SK-N-SH treated with all-trans-retinoic acid at 6 μM for 48 hours (cell line): ENCODE results near the gene VAC14.

Source experiments
- ATAC-seq: fragments of 200-7000 bp; cut with Tn5 transposase; 3 replicates; pipeline ENCODE4 v1.9.1; 2020; ENCODE audit warnings: mild to moderate bottlenecking, moderate library complexity
- ARNTL ChIP-seq: fragments of 450-650 bp; formaldehyde crosslinking; IDR thresholded peaks from 2 replicates; pipeline ENCODE4 v1.5.0; 2020; ENCODE audit warnings: low read depth, mild to moderate bottlenecking, moderate library complexity, borderline replicate concordance
- BACH2 ChIP-seq: fragments of 250-450 bp; sonication (Bioruptor Pico); IDR thresholded peaks from 2 replicates; pipeline ENCODE4 v1.9.0; 2021; ENCODE audit warnings: mild to moderate bottlenecking, borderline replicate concordance
- CREB5 ChIP-seq: fragments of 250-450 bp; sonication (Bioruptor Pico); IDR thresholded peaks from 2 replicates; pipeline ENCODE4 v1.5.1; 2020; ENCODE audit warnings: low read depth, mild to moderate bottlenecking, moderate library complexity
- CSDC2 ChIP-seq: fragments of 250-450 bp; sonication (Bioruptor Pico); IDR thresholded peaks from 2 replicates; pipeline ENCODE4 v1.5.0; 2020; ENCODE audit warnings: mild to moderate bottlenecking, moderate library complexity
- CSRNP3 ChIP-seq: fragments of 250-450 bp; sonication (Bioruptor Pico); IDR thresholded peaks from 2 replicates; pipeline ENCODE4 v1.5.1; 2021; ENCODE audit warnings: mild to moderate bottlenecking, moderate library complexity
- ESRRG ChIP-seq: fragments of 250-450 bp; sonication (Bioruptor Pico); IDR thresholded peaks from 2 replicates; pipeline ENCODE4 v1.6.1; 2021; ENCODE audit warnings: mild to moderate bottlenecking
- GLIS3 ChIP-seq: fragments of 250-450 bp; sonication (Bioruptor Pico); IDR thresholded peaks from 2 replicates; pipeline ENCODE4 v1.5.0; 2020; ENCODE audit warnings: mild to moderate bottlenecking, moderate library complexity
- ISL1 ChIP-seq: fragments of 250-450 bp; sonication (Bioruptor Pico); IDR thresholded peaks from 2 replicates; pipeline ENCODE4 v2.1.2; 2022; ENCODE audit warnings: mild to moderate bottlenecking, moderate library complexity
- OSR1 ChIP-seq: fragments of 250-450 bp; sonication (Bioruptor Pico); IDR thresholded peaks from 2 replicates; pipeline ENCODE4 v1.8.0; 2022; ENCODE audit warnings: moderate library complexity, mild to moderate bottlenecking, inconsistent platforms
- PATZ1 ChIP-seq: fragments of 250-450 bp; sonication (Bioruptor Pico); IDR thresholded peaks from 2 replicates; pipeline ENCODE4 v1.8.0; 2020; ENCODE audit warnings: mild to moderate bottlenecking, moderate library complexity, borderline replicate concordance
- POU6F1 ChIP-seq: fragments of 250-450 bp; sonication (Bioruptor Pico); IDR thresholded peaks from 2 replicates; pipeline ENCODE4 v1.8.0; 2021; ENCODE audit warnings: low read depth, mild to moderate bottlenecking, moderate library complexity, borderline replicate concordance
- PPARA ChIP-seq: fragments of 250-450 bp; sonication (Bioruptor Pico); IDR thresholded peaks from 2 replicates; pipeline ENCODE4 v1.5.0; 2020; ENCODE audit warnings: mild to moderate bottlenecking, borderline replicate concordance
- RARB ChIP-seq: fragments of 250-450 bp; sonication (Bioruptor Pico); IDR thresholded peaks from 2 replicates; pipeline ENCODE4 v1.8.0; 2021; ENCODE audit warnings: mild to moderate bottlenecking, moderate library complexity
- SNAI2 ChIP-seq: fragments of 250-450 bp; sonication (Bioruptor Pico); IDR thresholded peaks from 2 replicates; pipeline ENCODE4 v1.5.0; 2020; ENCODE audit warnings: mild to moderate bottlenecking, moderate library complexity
- TCF4 ChIP-seq: fragments of 250-450 bp; sonication (Bioruptor Pico); IDR thresholded peaks from 2 replicates; pipeline ENCODE4 v1.8.0; 2021; ENCODE audit warnings: mild to moderate bottlenecking, moderate library complexity, borderline replicate concordance
- TOX ChIP-seq: fragments of 250-450 bp; sonication (Bioruptor Pico); IDR thresholded peaks from 2 replicates; pipeline ENCODE4 v1.8.0; 2021; ENCODE audit warnings: mild to moderate bottlenecking, moderate library complexity, borderline replicate concordance
- TSHZ2 ChIP-seq: fragments of 250-450 bp; sonication (Bioruptor Pico); IDR thresholded peaks from 2 replicates; pipeline ENCODE4 v1.5.0; 2020; ENCODE audit warnings: mild to moderate bottlenecking, moderate library complexity
- ZC3H10 ChIP-seq: fragments of 250-450 bp; sonication (Bioruptor Pico); IDR thresholded peaks from 2 replicates; pipeline ENCODE4 v1.5.1; 2021; ENCODE audit warnings: mild to moderate bottlenecking, moderate library complexity
- ZFP3 ChIP-seq: fragments of 250-450 bp; sonication (Bioruptor Pico); IDR thresholded peaks from 2 replicates; pipeline ENCODE4 v1.5.0; 2020; ENCODE audit warnings: mild to moderate bottlenecking, moderate library complexity
- ZFP30 ChIP-seq: fragments of 450-650 bp; formaldehyde crosslinking; IDR thresholded peaks from 2 replicates; pipeline ENCODE4 v1.5.0; 2022; ENCODE audit warnings: mild to moderate bottlenecking, moderate library complexity
- ZNF565 ChIP-seq: fragments of 450-650 bp; formaldehyde crosslinking; conservative IDR thresholded peaks from 2 replicates; pipeline ENCODE4 v1.5.0; 2020; ENCODE audit warnings: low read depth, mild to moderate bottlenecking, moderate library complexity
- ZNF70 ChIP-seq: fragments of 450-650 bp; formaldehyde crosslinking; IDR thresholded peaks from 2 replicates; pipeline ENCODE4 v1.5.0; 2020; ENCODE audit warnings: mild to moderate bottlenecking, moderate library complexity
- ZNF8 ChIP-seq: fragments of 450-650 bp; formaldehyde crosslinking; IDR thresholded peaks from 2 replicates; pipeline ENCODE4 v1.5.0; 2020; ENCODE audit warnings: mild to moderate bottlenecking, moderate library complexity

The VAC14 gene

GRCh38 chr16:70729292-70729691 is 71.7 kb downstream of the VAC14 start:
- TF ChIP-seq TOX (CRISPR knock-in tag) = no peak
- no peak for TF ChIP-seq CSRNP3 (CRISPR knock-in tag)
- TF ChIP-seq CSDC2 (CRISPR knock-in tag) = no peak
- no peak for TF ChIP-seq ZFP30 (CRISPR knock-in tag)
- no peak for TF ChIP-seq OSR1
- no peak for TF ChIP-seq POU6F1 (CRISPR knock-in tag)
- no peak for TF ChIP-seq GLIS3 (CRISPR knock-in tag)
- TF ChIP-seq ZNF70 (CRISPR knock-in tag) = no peak
- TF ChIP-seq ZNF8 (CRISPR knock-in tag) = no peak
- TF ChIP-seq ARNTL (CRISPR knock-in tag) = no peak
- TF ChIP-seq SNAI2 (CRISPR knock-in tag) = no peak
- TF ChIP-seq BACH2 = no peak
- TF ChIP-seq ZC3H10 (CRISPR knock-in tag) = no peak
- no peak for TF ChIP-seq ZNF565 (CRISPR knock-in tag)
- no peak for TF ChIP-seq ZFP3
- no peak for TF ChIP-seq ESRRG (CRISPR knock-in tag)
- no peak for TF ChIP-seq PPARA (CRISPR knock-in tag)
- no peak for TF ChIP-seq TCF4 (CRISPR knock-in tag)
- no peak for TF ChIP-seq RARB (CRISPR knock-in tag)
- TF ChIP-seq, all 23 proteins: peak for 0

GRCh38 chr16:70728150-70728549 is 72.8 kb downstream of the VAC14 start:
- no peak for ATAC-seq
- TF ChIP-seq TOX (CRISPR knock-in tag) = no peak
- no peak for TF ChIP-seq ISL1 (CRISPR knock-in tag)
- no peak for TF ChIP-seq ZNF8 (CRISPR knock-in tag)
- no peak for TF ChIP-seq ZNF70 (CRISPR knock-in tag)
- TF ChIP-seq TSHZ2 (CRISPR knock-in tag) = no peak
- no peak for TF ChIP-seq PATZ1 (CRISPR knock-in tag)
- no peak for TF ChIP-seq CREB5 (CRISPR knock-in tag)

More at GRCh38 chr16:70729292-70729691, 71.7 kb downstream of the VAC14 start:
- ATAC-seq = no peak

- ATAC-seq = no peak
- TF ChIP-seq ZNF70 (CRISPR knock-in tag) (no peak), CSDC2 (CRISPR knock-in tag) (no peak), PPARA (CRISPR knock-in tag) (no peak), ZNF565 (CRISPR knock-in tag) (no peak), ISL1 (CRISPR knock-in tag) (no peak), GLIS3 (CRISPR knock-in tag) (no peak), ZNF8 (CRISPR knock-in tag) (no peak), POU6F1 (CRISPR knock-in tag) (no peak), CSRNP3 (CRISPR knock-in tag) (no peak), BACH2 (no peak), SNAI2 (CRISPR knock-in tag) (no peak), PATZ1 (CRISPR knock-in tag) (no peak), OSR1 (no peak), ARNTL (CRISPR knock-in tag) (no peak)
These were observed 74.0 kb downstream of the VAC14 start for GRCh38 chr16:70726892-70727361.
